ENCODE results near the gene PRDM16. TPM values are rescaled to one million over a fixed set of nuclear protein-coding genes. Genes with fewer than 3 reads are reported as not detected.

PRDM16 gene
- polyA plus RNA-seq, 1 donor from 2014 or later: 0.21 TPM

DNA sequence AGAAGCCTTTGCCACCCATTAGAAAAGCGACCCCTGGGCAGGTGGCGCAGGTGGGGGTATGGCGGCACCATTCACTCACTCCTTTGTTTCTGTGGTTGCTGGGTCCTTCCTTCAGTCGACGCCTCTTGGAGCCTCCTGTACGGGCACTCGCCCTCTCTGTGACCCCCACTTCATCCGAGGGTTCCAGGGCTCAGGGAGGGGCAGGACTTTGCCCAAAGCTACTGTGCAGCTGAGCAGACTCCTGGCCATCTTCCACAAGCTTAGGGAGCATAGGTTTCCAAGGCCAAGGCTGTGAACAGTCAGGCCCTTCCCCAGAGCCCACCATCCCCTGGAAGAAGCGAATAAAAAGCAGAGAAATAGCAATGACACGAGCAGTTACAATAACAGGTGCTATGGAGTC, 194.8 kb downstream of the PRDM16 start:
- H3K9me2 ChIP-seq (ENCODE audit: insufficient read depth, low read length): no peaks in the 10 kb centered on the region
- H3K27ac ChIP-seq (ENCODE audit: low read length): no peak overlapping the region
- no peak overlapping the region for H3K4me3 ChIP-seq (ENCODE audit: low read length)
- H2AFZ ChIP-seq (ENCODE audit: low read depth, low read length): no peak overlapping the region
- no peak overlapping the region for H3K9ac ChIP-seq (ENCODE audit: low read length)
- no peak overlapping the region for H3K4me2 ChIP-seq (ENCODE audit: low read length)
- H3K79me2 ChIP-seq (replicated peaks; ENCODE audit: insufficient read depth, low read length): peaks cover 20% of the 10 kb centered on the region
- no peaks in the 10 kb centered on the region for H3F3A ChIP-seq (ENCODE audit: insufficient read depth, low read length, poor library complexity, severe bottlenecking)
- H3K9me3 ChIP-seq (ENCODE audit: low read length): no peaks in the 10 kb centered on the region
- no peaks in the 10 kb centered on the region for H4K20me1 ChIP-seq (ENCODE audit: insufficient read depth)
- H3K36me3 ChIP-seq (ENCODE audit: insufficient read depth, low read length): no peaks in the 10 kb centered on the region
- H3K27me3 ChIP-seq (ENCODE audit: insufficient read depth, low read depth, low read length): no peaks in the 10 kb centered on the region
- TF ChIP-seq EP300 (conservative IDR thresholded peaks at IDR 0.05; ENCODE audit: poor library complexity, severe bottlenecking) (no peak), POLR2AphosphoS5 (IDR thresholded peaks at IDR 0.05) (no peak)
- TF ChIP-seq, protein P1, sequence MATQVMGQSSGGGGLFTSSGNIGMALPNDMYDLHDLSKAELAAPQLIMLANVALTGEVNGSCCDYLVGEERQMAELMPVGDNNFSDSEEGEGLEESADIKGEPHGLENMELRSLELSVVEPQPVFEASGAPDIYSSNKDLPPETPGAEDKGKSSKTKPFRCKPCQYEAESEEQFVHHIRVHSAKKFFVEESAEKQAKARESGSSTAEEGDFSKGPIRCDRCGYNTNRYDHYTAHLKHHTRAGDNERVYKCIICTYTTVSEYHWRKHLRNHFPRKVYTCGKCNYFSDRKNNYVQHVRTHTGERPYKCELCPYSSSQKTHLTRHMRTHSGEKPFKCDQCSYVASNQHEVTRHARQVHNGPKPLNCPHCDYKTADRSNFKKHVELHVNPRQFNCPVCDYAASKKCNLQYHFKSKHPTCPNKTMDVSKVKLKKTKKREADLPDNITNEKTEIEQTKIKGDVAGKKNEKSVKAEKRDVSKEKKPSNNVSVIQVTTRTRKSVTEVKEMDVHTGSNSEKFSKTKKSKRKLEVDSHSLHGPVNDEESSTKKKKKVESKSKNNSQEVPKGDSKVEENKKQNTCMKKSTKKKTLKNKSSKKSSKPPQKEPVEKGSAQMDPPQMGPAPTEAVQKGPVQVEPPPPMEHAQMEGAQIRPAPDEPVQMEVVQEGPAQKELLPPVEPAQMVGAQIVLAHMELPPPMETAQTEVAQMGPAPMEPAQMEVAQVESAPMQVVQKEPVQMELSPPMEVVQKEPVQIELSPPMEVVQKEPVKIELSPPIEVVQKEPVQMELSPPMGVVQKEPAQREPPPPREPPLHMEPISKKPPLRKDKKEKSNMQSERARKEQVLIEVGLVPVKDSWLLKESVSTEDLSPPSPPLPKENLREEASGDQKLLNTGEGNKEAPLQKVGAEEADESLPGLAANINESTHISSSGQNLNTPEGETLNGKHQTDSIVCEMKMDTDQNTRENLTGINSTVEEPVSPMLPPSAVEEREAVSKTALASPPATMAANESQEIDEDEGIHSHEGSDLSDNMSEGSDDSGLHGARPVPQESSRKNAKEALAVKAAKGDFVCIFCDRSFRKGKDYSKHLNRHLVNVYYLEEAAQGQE (IDR thresholded peaks at IDR 0.05; ENCODE audit: borderline replicate concordance): no peak

DNA sequence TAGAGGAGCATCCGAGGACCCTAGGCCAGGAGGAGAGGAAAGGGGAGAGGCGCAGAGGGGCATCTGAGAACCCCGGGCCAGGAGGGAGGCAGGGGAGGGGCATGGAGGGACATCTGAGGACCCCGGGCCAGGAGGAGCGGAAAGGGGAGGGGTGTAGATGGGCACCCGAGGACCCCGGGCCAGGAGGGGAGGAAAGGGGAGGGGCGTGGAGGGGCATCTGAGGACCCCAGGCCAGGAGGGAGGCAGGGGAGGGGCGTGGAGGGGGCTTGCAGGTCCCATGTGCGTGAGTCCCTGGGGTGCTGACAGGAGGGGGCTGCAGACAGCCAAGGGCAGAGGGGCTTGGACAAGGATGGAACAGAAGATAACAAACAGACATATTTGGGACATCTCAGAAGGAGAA, 195.5 kb downstream of the PRDM16 start:
- Histone ChIP-seq H3K9me2 (ENCODE audit: insufficient read depth, low read length) (no peaks in the 10 kb centered on the region), H3K4me2 (ENCODE audit: low read length) (no peak overlapping the region), H3K4me3 (ENCODE audit: low read length) (no peak overlapping the region), H3F3A (ENCODE audit: insufficient read depth, low read length, poor library complexity, severe bottlenecking) (no peaks in the 10 kb centered on the region), H3K36me3 (ENCODE audit: insufficient read depth, low read length) (no peaks in the 10 kb centered on the region), H3K9ac (ENCODE audit: low read length) (no peak overlapping the region), H3K27ac (ENCODE audit: low read length) (no peak overlapping the region), H2AFZ (ENCODE audit: low read depth, low read length) (no peak overlapping the region), H3K79me2 (replicated peaks; ENCODE audit: insufficient read depth, low read length) (peaks cover 20% of the 10 kb centered on the region), H3K27me3 (ENCODE audit: insufficient read depth, low read depth, low read length) (no peaks in the 10 kb centered on the region), H4K20me1 (ENCODE audit: insufficient read depth) (no peaks in the 10 kb centered on the region), H3K9me3 (ENCODE audit: low read length) (no peaks in the 10 kb centered on the region)
- TF ChIP-seq, protein P1 (IDR thresholded peaks at IDR 0.05; ENCODE audit: borderline replicate concordance): no peak
- no peak for TF ChIP-seq RAD21 (conservative IDR thresholded peaks at IDR 0.05)
- no peak for TF ChIP-seq EP300 (conservative IDR thresholded peaks at IDR 0.05; ENCODE audit: poor library complexity, severe bottlenecking)
- TF ChIP-seq TAF1 (IDR thresholded peaks at IDR 0.05; ENCODE audit: low read depth): no peak
- TF ChIP-seq SMC3 (conservative IDR thresholded peaks at IDR 0.05; ENCODE audit: poor library complexity): no peak
- no peak for TF ChIP-seq POLR2AphosphoS5 (IDR thresholded peaks at IDR 0.05)
- no peak for TF ChIP-seq EZH2 (IDR thresholded peaks at IDR 0.05; ENCODE audit: borderline replicate concordance, insufficient read depth, low read length, poor library complexity, severe bottlenecking)
- TF ChIP-seq, protein P2, sequence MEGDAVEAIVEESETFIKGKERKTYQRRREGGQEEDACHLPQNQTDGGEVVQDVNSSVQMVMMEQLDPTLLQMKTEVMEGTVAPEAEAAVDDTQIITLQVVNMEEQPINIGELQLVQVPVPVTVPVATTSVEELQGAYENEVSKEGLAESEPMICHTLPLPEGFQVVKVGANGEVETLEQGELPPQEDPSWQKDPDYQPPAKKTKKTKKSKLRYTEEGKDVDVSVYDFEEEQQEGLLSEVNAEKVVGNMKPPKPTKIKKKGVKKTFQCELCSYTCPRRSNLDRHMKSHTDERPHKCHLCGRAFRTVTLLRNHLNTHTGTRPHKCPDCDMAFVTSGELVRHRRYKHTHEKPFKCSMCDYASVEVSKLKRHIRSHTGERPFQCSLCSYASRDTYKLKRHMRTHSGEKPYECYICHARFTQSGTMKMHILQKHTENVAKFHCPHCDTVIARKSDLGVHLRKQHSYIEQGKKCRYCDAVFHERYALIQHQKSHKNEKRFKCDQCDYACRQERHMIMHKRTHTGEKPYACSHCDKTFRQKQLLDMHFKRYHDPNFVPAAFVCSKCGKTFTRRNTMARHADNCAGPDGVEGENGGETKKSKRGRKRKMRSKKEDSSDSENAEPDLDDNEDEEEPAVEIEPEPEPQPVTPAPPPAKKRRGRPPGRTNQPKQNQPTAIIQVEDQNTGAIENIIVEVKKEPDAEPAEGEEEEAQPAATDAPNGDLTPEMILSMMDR (IDR thresholded peaks at IDR 0.05; ENCODE audit: poor library complexity, severe bottlenecking): no peak
- TF ChIP-seq MXI1 (conservative IDR thresholded peaks at IDR 0.05; ENCODE audit: poor library complexity, severe bottlenecking): no peak

All from neural cell (in vitro differentiated cells).